Stomach smooth muscle (tissue), 2 donors: ENCODE measurements around the gene HIVEP2.

Experiments used
- H3K27ac ChIP-seq: one replicate; pipeline ENCODE4 v1.7.0; 2013; ENCODE audit warnings: mild to moderate bottlenecking, low read length, inconsistent platforms
- H3K27me3 ChIP-seq, 2 donors: one replicate each; pipeline ENCODE4 v1.7.0; 2013; ENCODE audit warnings: low read length in 2 of 2; ENCODE audit not compliant: insufficient read depth in 2 of 2, control insufficient read depth in 1 of 2
- H3K36me3 ChIP-seq, 2 donors: one replicate each; pipeline ENCODE4 v1.7.0; 2013; ENCODE audit warnings: low read length in 2 of 2; ENCODE audit not compliant: control insufficient read depth in 2 of 2, insufficient read depth in 2 of 2
- H3K4me1 ChIP-seq: one replicate; pipeline ENCODE4 v1.7.0; 2013; ENCODE audit warnings: low read length; ENCODE audit not compliant: control insufficient read depth, insufficient read depth
- H3K4me3 ChIP-seq, 2 donors: one replicate each; pipeline ENCODE4 v1.7.0; 2013; ENCODE audit warnings: low read length in 2 of 2
- H3K9ac ChIP-seq, 2 donors: one replicate each; pipeline ENCODE4 v1.7.0; 2013; ENCODE audit warnings: low read length in 2 of 2, mild to moderate bottlenecking in 1 of 2
- H3K9me3 ChIP-seq, 2 donors: one replicate each; pipeline ENCODE4 v1.7.0; 2013; ENCODE audit warnings: low read length in 2 of 2; ENCODE audit not compliant: control insufficient read depth in 2 of 2
- donor health status: healthy.
- donor health status: Pancreatic carcinoma.

The HIVEP2 gene

GRCh38 chr6:142918339-142919042 is 26.5 kb downstream of the HIVEP2 start:
- H3K9ac ChIP-seq = no peak overlapping the region
- H3K4me1 ChIP-seq = no peaks in the 10 kb centered on the region
- H3K4me3 ChIP-seq = no peak overlapping the region

GRCh38 chr6:142916881-142917280 is 28.1 kb downstream of the HIVEP2 start:
- Histone ChIP-seq H3K36me3 (no peaks in the 10 kb centered on the region), H3K27me3 (no peaks in the 10 kb centered on the region), H3K4me3 (no peak overlapping the region), H3K4me1 (no peaks in the 10 kb centered on the region), H3K9ac (no peak overlapping the region), H3K27ac (no peak overlapping the region), H3K9me3 (no peaks in the 10 kb centered on the region)

More at GRCh38 chr6:142918339-142919042, 26.5 kb downstream of the HIVEP2 start:
- Histone ChIP-seq H3K27me3 (no peaks in the 10 kb centered on the region), H3K9me3 (no peaks in the 10 kb centered on the region), H3K36me3 (no peaks in the 10 kb centered on the region), H3K27ac (no peak overlapping the region)

GRCh38 chr6:142914937-142915697 is 29.9 kb downstream of the HIVEP2 start:
- H3K9ac ChIP-seq = no peak overlapping the region
- H3K9me3 ChIP-seq = no peaks in the 10 kb centered on the region
- no peaks in the 10 kb centered on the region for H3K4me1 ChIP-seq
- no peak overlapping the region for H3K27ac ChIP-seq
- H3K27me3 ChIP-seq = no peaks in the 10 kb centered on the region
- no peak overlapping the region for H3K4me3 ChIP-seq
- no peaks in the 10 kb centered on the region for H3K36me3 ChIP-seq

- no peaks in the 10 kb centered on the region for H3K36me3 ChIP-seq
- H3K27ac ChIP-seq = no peak overlapping the region
- no peak overlapping the region for H3K9ac ChIP-seq
- H3K4me3 ChIP-seq = no peak overlapping the region
- H3K4me1 ChIP-seq = no peaks in the 10 kb centered on the region
- no peaks in the 10 kb centered on the region for H3K9me3 ChIP-seq
- H3K27me3 ChIP-seq = no peaks in the 10 kb centered on the region
Measured at GRCh38 chr6:142914369-142914768, 30.6 kb downstream of the HIVEP2 start.

- Histone ChIP-seq H3K27ac (no peak overlapping the region), H3K27me3 (no peaks in the 10 kb centered on the region), H3K9me3 (no peaks in the 10 kb centered on the region), H3K9ac (no peak overlapping the region), H3K36me3 (no peaks in the 10 kb centered on the region), H3K4me1 (no peaks in the 10 kb centered on the region), H3K4me3 (no peak overlapping the region)
Measured at GRCh38 chr6:142913511-142914047, 31.4 kb downstream of the HIVEP2 start.

- Histone ChIP-seq H3K4me1 (no peaks in the 10 kb centered on the region), H3K36me3 (no peaks in the 10 kb centered on the region), H3K27me3 (no peaks in the 10 kb centered on the region), H3K9ac (no peak overlapping the region), H3K9me3 (no peaks in the 10 kb centered on the region), H3K4me3 (no peak overlapping the region), H3K27ac (no peak overlapping the region)
Measured at GRCh38 chr6:142913036-142913510, 31.9 kb downstream of the HIVEP2 start.

GRCh38 chr6:142912125-142912524 is 32.9 kb downstream of the HIVEP2 start:
- no peaks in the 10 kb centered on the region for H3K36me3 ChIP-seq
- H3K4me1 ChIP-seq = no peaks in the 10 kb centered on the region
- no peaks in the 10 kb centered on the region for H3K9me3 ChIP-seq
- H3K27me3 ChIP-seq = no peaks in the 10 kb centered on the region
- H3K27ac ChIP-seq = no peak overlapping the region
- H3K4me3 ChIP-seq = no peak overlapping the region
- no peak overlapping the region for H3K9ac ChIP-seq

- H3K36me3 ChIP-seq = no peaks in the 10 kb centered on the region
- no peaks in the 10 kb centered on the region for H3K9me3 ChIP-seq
- H3K4me3 ChIP-seq = no peak overlapping the region
- H3K9ac ChIP-seq = no peak overlapping the region
- H3K27ac ChIP-seq = no peak overlapping the region
- H3K4me1 ChIP-seq = no peaks in the 10 kb centered on the region
- H3K27me3 ChIP-seq = no peaks in the 10 kb centered on the region
Measured at GRCh38 chr6:142911430-142911829, 33.5 kb downstream of the HIVEP2 start.

- H3K27ac ChIP-seq = no peak overlapping the region
- no peaks in the 10 kb centered on the region for H3K9me3 ChIP-seq
- no peak overlapping the region for H3K4me3 ChIP-seq
- H3K36me3 ChIP-seq = no peaks in the 10 kb centered on the region
- H3K27me3 ChIP-seq = no peaks in the 10 kb centered on the region
- no peak overlapping the region for H3K9ac ChIP-seq
- no peaks in the 10 kb centered on the region for H3K4me1 ChIP-seq
Measured at GRCh38 chr6:142909686-142910085, 35.3 kb downstream of the HIVEP2 start.

- Histone ChIP-seq H3K36me3 (no peaks in the 10 kb centered on the region), H3K4me3 (no peak overlapping the region), H3K27ac (no peak overlapping the region)
Measured at GRCh38 chr6:142908235-142908634, 36.7 kb downstream of the HIVEP2 start.

GRCh38 chr6:142907544-142907943 is 37.4 kb downstream of the HIVEP2 start:
- no peak overlapping the region for H3K9ac ChIP-seq
- no peaks in the 10 kb centered on the region for H3K9me3 ChIP-seq
- no peak overlapping the region for H3K27ac ChIP-seq
- H3K36me3 ChIP-seq = no peaks in the 10 kb centered on the region
- H3K4me3 ChIP-seq = no peak overlapping the region
- no peaks in the 10 kb centered on the region for H3K27me3 ChIP-seq
- H3K4me1 ChIP-seq = no peaks in the 10 kb centered on the region

More at GRCh38 chr6:142908235-142908634, 36.7 kb downstream of the HIVEP2 start:
- Histone ChIP-seq H3K4me1 (no peaks in the 10 kb centered on the region), H3K9ac (no peak overlapping the region), H3K9me3 (no peaks in the 10 kb centered on the region), H3K27me3 (no peaks in the 10 kb centered on the region)
